Fibroblast of skin of abdomen (primary cell): ENCODE measurements around the gene CD200R1L.
A peak's percentile ranks its signal among the peaks of the same experiment; 100 is the strongest.

Experiments used
- DNase-seq: peaks from one replicate; pipeline ENCODE4 v3.0.0-alpha.2; 2013

The CD200R1L gene

DNA sequence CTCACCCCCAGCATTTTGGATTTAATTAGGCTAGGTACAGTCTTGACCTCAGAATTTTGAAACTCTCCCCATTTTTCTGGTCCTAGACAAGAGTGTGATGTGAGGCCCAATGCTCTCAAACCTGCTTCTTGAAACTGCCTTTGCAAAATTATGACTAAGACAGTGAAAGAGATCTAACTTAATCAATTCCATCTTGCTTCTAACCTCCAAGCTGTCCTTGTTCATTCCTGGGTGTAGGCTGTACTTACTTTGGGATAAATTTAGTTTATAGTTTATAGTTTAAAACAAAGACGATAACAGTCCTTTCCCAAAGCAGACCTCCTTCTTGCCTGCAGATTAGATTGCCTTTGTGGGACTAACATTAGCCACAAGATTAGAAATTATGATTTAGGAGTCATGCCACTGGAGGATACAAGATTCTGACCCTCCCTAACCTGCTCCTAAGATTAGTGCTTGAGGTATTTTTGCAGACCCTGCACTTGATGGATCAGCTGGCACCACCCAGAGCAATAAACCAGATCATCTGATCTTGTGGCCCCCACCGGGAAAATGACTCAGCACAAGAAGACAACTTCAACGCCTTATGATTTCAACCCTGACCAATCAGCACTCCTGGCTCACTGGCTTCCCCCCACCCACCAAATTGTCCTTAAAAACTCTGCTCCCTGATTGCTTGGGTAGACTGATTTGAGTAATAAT, 59.6 kb downstream of the CD200R1L start:
- DNase-seq, result peak; percentile 68

DNA sequence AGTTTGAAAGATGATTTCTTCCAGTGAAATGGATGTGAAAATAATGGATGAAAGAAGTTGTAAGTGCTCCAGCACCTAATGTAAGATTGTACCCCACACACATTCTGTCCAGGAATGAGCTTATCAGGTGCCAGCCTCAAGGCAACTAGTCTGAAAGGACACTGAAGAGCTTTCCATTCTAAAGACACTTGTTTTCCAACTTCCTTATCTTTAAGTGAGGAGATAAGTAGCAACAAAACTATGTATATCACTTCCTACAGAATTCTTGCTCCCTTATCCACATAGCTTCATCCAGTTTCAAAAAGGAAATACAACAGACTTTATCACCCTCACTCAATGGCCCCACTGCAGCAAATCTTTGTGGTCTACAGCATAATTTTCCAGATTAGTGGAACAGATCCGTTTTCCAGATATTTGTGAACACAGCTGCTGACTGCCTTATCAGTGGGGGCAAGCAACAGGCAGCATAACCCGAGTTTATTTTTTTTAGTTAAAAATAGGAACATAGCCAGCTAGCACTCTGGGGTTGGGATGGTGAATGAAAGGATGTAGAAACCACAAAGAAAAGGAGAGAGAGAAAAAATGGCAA, 60.6 kb downstream of the CD200R1L start:
- peak; percentile 68 for DNase-seq

- no peak for DNase-seq
Measured at GRCh38 chr3:112785321-112786001, 61.2 kb downstream of the CD200R1L start.

- DNase-seq, result no peak
Measured at GRCh38 chr3:112782491-112782890, 64.2 kb downstream of the CD200R1L start.

GRCh38 chr3:112781599-112781998, 65.1 kb downstream of the CD200R1L start:
- peak; percentile 48 for DNase-seq

DNA sequence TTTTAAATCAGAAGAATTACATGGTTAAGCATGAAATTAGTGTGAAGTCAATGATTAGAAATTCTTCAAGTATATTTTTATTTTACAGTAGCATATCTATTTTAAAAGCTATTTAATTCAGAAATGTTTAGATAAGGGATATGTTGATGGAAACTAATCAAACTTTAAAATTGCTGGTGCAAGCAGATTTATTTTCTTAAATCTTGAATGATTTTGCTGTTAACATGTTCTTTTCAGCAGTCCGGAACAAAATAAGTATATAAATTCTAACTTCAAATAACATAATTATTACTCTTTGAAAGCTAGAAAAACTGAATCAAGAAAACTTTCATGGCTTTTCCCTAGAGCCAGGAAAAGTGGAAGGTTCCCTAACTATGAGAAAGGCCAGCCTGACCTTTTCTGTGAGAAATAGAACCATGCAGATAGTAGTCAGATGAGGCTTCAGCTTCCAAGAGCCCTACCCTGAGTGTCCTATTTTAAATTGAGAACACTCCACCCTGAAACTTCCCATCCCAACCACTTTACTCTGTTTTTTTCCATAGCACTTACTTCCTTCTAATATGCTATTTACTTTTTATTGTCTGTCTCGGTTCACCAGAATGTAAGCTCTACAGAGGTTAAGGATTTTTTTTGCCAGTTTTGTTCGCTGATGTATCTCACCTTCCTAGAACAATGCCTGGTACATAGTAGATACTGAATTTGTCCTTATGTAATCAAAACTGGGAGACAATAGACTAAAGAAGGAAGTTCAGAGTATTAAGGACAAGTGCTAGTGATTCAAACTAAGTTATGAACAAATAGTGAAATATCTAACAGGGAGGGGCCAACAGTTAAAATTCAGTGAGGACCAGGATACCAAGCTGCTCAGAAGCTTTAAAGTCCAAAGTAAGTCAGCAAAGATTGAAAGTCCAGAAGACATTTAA, 66.8 kb downstream of the CD200R1L start:
- no peak for DNase-seq

GRCh38 chr3:112779011-112779410, 67.7 kb downstream of the CD200R1L start:
- no peak for DNase-seq

DNA sequence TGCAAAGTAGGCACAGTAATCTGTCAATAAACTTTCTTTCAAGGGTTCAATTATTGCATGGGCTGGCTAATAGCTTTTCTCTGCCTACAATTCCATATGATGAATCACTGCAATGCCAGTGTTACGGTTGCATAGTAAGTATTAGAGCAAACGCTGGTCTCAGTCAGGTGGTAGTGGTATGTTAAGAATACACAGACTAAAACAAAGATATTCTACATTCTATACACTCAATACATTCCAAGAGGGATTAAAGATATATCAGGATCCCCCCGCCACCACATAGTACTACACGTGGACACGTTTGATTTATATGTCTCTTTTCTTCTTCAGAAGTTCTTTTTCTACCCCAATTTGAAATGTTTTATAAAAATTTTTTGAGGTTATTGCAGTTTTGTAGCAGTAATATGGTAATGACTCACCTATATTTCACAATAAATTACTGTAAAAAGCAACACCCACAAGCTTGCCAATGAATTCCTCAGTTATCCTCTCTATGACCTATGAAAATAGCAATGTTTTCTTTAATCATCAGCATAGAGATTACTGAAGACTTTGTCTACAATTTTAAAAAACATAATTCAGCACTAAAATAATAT, 68.2 kb downstream of the CD200R1L start:
- peak; percentile 96 for DNase-seq

GRCh38 chr3:112777811-112778210, 68.9 kb downstream of the CD200R1L start:
- DNase-seq, result no peak

- peak; percentile 32 for DNase-seq
Measured at GRCh38 chr3:112776836-112777235, 69.8 kb downstream of the CD200R1L start.

GRCh38 chr3:112776000-112776399, 70.7 kb downstream of the CD200R1L start:
- peak; percentile 52 for DNase-seq

DNA sequence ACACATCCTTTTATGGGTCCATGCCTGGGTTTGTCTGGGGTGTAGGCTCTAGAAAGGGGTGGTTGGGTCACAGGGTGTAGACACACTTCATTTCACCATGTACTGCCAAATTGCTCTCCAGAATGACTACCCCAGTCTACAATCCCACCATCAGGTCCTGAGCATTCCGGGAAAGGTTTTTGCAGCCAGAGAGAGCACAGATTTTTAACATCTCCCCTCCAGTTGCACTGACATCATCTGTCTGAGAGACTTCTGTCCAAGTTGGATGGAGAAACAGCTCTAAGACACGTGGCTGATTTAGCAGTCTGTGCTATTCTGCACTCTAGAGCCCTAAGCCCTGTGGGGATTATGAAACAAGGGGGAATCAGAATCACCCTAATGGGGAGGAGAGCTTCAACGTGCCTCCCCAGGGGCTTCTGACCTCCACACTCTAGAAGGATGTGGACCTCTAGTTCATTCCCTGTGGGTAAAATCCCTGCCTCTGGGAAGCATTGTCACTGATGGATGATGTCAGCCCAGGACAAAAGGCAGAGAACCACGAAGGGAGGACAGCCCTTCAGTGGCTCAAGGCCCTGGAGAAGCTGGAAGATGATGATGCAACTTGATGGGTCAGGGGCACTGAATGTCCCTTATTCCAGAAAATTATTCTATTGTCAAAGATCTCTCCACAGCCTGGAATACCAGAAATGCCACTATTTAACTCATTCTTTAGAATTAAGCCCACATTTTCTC, 71.5 kb downstream of the CD200R1L start:
- peak; percentile 93 for DNase-seq

DNA sequence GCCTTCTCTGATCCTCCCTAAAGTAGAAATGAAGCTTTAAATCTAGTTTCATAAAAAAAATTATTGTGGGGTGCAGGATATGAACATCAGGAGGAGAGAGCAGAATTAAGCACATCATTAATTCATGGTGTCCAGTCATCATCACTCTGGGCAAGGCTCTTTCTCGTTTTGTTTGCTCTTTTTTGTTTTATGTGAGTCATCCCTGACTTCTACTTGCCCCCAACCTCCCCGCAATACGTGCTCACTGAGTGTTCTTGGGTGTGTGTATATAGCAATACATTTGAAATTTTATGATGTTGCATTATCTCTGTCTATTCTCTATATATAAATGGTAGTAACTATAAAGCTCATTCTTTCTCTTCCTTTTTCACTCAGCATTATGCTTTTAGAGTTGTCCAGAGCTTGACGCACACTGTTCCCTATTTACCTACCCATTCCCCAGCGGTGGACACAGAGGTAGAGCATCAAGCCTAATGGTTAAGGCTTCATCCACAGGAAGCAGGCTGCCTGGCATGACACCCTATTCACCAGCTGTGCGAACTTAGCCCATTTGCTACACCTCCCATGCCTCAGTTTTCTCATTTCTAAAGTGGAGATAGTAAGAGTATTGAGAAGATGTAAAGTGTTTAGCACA, 72.3 kb downstream of the CD200R1L start:
- peak; percentile 83 for DNase-seq

- DNase-seq, result no peak
Measured at GRCh38 chr3:112773864-112774263, 72.8 kb downstream of the CD200R1L start.

DNA sequence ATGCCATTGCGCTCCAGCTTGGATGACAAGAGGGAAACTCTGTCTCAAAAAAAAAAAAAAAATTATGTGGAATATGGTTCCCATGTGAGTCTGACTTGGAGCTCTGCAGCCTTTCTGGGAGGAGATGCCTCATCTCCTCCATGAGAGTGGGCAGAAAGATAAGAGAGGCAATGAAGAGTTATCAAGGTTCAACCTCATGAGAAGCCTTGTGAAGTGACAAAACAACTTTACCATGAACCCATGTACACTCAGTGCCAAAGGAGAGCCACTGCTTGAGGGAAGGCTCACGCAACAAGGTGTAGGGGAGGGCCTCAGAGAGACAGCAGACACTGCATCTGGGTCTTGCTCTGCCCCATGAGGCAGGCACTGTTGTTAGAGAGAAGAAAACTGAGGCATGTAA, 75.7 kb downstream of the CD200R1L start:
- no peak for DNase-seq

GRCh38 chr3:112770032-112770626, 76.5 kb downstream of the CD200R1L start:
- DNase-seq, result peak; percentile 83

- DNase-seq, result peak; percentile 52
Measured at GRCh38 chr3:112769286-112769978, 77.2 kb downstream of the CD200R1L start.

DNA sequence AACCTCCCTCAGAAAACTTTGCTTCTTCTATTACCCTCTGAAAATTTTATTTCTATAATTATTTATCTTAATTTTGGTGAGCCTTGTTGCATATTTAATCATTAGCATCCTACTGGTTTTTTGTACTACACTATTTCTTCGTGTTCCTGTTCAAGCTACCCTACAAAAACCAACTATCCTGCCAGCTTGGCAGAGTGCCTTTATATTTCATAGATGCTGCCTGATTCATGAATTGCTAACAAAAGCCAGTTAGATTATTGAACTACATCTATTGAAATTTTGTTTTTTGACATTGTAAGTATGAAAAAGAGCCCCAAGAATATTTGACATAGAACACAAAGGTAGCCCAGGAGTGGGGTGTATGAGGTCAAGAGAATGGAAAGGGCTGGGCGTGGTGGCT, 78.9 kb downstream of the CD200R1L start:
- no peak for DNase-seq

- peak; percentile 42 for DNase-seq
Measured at GRCh38 chr3:112767177-112767576, 79.5 kb downstream of the CD200R1L start.
